KMS-11 (cell line): ENCODE results near the gene KLF16.
A peak's percentile ranks its signal among the peaks of the same experiment; 100 is the strongest.

ENCODE experiments used
- H2AFZ ChIP-seq: fragments of 200-600 bp; sonication (generic); 2 replicates; pipeline ENCODE4 v1.6.1; 2016; ENCODE audit warnings: antibody characterized with exemption, mixed run types, low read depth
- H3K27ac ChIP-seq: fragments of 200-600 bp; sonication (generic); 2 replicates; pipeline ENCODE4 v1.6.1; 2016; ENCODE audit warnings: mild to moderate bottlenecking, mixed run types
- H3K27me3 ChIP-seq: fragments of 200-600 bp; sonication (generic); 2 replicates; pipeline ENCODE4 v1.6.1; 2017; ENCODE audit warnings: mild to moderate bottlenecking, low read depth, mixed run types, moderate library complexity; ENCODE audit not compliant: insufficient read depth
- H3K36me3 ChIP-seq: fragments of 200-600 bp; sonication (generic); 2 replicates; pipeline ENCODE4 v1.6.1; 2017; ENCODE audit warnings: mild to moderate bottlenecking, mixed run types; ENCODE audit not compliant: insufficient read depth
- H3K4me1 ChIP-seq: fragments of 200-600 bp; sonication (generic); 2 replicates; pipeline ENCODE4 v1.6.1; 2016; ENCODE audit warnings: mild to moderate bottlenecking, low read depth, mixed run types; ENCODE audit not compliant: poor library complexity, severe bottlenecking
- H3K4me2 ChIP-seq: fragments of 200-600 bp; sonication (generic); 2 replicates; pipeline ENCODE4 v1.7.0; 2016; ENCODE audit warnings: mild to moderate bottlenecking, mixed run types
- H3K4me3 ChIP-seq: fragments of 200-600 bp; sonication (generic); IDR thresholded peaks from 2 replicates; pipeline ENCODE4 v1.6.1; 2017; ENCODE audit warnings: low read depth, low read length, mixed read lengths; ENCODE audit not compliant: insufficient read depth
- H3K79me2 ChIP-seq: fragments of 200-600 bp; sonication (generic); 2 replicates; pipeline ENCODE4 v1.6.1; 2016; ENCODE audit warnings: low read depth, mixed run types; ENCODE audit not compliant: insufficient read depth
- H3K9ac ChIP-seq: fragments of 200-600 bp; sonication (generic); 2 replicates; pipeline ENCODE4 v1.6.1; 2016; ENCODE audit warnings: mild to moderate bottlenecking, mixed run types
- H4K20me1 ChIP-seq: fragments of 200-600 bp; sonication (generic); 2 replicates; pipeline ENCODE4 v1.6.1; 2016; ENCODE audit warnings: mild to moderate bottlenecking, mixed run types; ENCODE audit not compliant: insufficient read depth
- TF ChIP-seq, protein P1 (sequence below): fragments of 200-600 bp; sonication (generic); conservative IDR thresholded peaks from 2 replicates; pipeline ENCODE4 v1.6.1; 2017; ENCODE audit warnings: low read depth, mild to moderate bottlenecking, antibody characterized with exemption, low read length, moderate library complexity, mixed read lengths

KLF16 gene

DNA sequence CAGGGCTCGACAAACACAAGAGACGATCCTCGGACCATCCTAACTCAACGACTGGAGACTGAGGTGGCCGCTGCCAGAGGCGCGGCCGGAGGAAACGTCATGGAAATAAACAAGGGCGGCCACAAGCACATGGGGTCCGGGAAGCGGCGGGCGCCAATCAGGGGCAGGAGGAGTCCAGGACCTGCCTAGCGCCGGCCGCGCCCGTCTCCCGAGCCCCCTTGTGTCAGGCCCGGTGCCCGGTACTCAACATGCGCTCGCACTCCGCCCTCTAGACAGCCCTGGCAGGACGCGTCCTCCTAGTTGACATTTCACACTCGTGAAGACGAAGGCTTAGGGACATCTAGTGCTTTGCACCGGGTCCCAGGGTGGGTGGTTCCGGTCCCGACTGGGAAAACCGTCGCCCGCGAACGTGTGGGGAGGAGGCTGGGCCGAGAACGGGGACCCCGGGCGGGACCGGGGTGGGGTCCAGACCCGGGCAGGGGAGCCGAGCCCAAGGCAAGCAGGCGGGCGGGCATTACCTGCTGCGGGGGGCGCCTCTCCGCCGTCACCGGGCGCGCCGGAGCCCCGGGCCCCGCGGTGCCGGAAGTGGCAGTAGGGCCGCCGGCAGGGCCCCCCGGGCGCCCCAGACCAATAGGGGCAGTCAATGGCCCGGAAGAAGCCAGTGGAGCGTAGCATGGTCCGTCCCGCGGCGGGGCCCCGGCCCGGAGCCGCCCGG is 15.5 kb downstream of the KLF16 start:
- H3K27me3 ChIP-seq: no peaks in the 10 kb centered on the region
- H3K4me3 ChIP-seq: peak overlapping the region; percentile 25
- peak overlapping the region; percentile 99 for H3K4me2 ChIP-seq
- H3K79me2 ChIP-seq: peaks cover 52% of the 10 kb centered on the region
- peak overlapping the region; percentile 98 for H3K9ac ChIP-seq
- no peaks in the 10 kb centered on the region for H3K36me3 ChIP-seq
- TF ChIP-seq, protein P1, sequence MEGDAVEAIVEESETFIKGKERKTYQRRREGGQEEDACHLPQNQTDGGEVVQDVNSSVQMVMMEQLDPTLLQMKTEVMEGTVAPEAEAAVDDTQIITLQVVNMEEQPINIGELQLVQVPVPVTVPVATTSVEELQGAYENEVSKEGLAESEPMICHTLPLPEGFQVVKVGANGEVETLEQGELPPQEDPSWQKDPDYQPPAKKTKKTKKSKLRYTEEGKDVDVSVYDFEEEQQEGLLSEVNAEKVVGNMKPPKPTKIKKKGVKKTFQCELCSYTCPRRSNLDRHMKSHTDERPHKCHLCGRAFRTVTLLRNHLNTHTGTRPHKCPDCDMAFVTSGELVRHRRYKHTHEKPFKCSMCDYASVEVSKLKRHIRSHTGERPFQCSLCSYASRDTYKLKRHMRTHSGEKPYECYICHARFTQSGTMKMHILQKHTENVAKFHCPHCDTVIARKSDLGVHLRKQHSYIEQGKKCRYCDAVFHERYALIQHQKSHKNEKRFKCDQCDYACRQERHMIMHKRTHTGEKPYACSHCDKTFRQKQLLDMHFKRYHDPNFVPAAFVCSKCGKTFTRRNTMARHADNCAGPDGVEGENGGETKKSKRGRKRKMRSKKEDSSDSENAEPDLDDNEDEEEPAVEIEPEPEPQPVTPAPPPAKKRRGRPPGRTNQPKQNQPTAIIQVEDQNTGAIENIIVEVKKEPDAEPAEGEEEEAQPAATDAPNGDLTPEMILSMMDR: no peak
- H3K27ac ChIP-seq: peak overlapping the region; percentile 97
- no peak overlapping the region for H2AFZ ChIP-seq
- peaks cover 21% of the 10 kb centered on the region for H3K4me1 ChIP-seq
- H4K20me1 ChIP-seq: 0 out of 2 replicates have a peak, but pooled peaks cover 5% of the 10 kb centered on the region

- Histone ChIP-seq H4K20me1 (0 out of 2 replicates have a peak, but pooled peaks cover 5% of the 10 kb centered on the region), H3K9ac (peak overlapping the region; percentile 98), H3K4me1 (peaks cover 18% of the 10 kb centered on the region), H3K4me2 (peak overlapping the region; percentile 99), H3K4me3 (peak overlapping the region; percentile 25), H2AFZ (no peak overlapping the region), H3K27ac (peak overlapping the region; percentile 97), H3K36me3 (no peaks in the 10 kb centered on the region), H3K79me2 (peaks cover 58% of the 10 kb centered on the region), H3K27me3 (no peaks in the 10 kb centered on the region)
- TF ChIP-seq, protein P1: no peak
Observed at GRCh38 chr19:1847348-1847683, 16.1 kb downstream of the KLF16 start.

GRCh38 chr19:1846517-1847204 is 16.7 kb downstream of the KLF16 start:
- no peaks in the 10 kb centered on the region for H3K27me3 ChIP-seq
- peak overlapping the region; percentile 99 for H3K4me2 ChIP-seq
- peaks cover 18% of the 10 kb centered on the region for H3K4me1 ChIP-seq
- H4K20me1 ChIP-seq: 0 out of 2 replicates have a peak, but pooled peaks cover 5% of the 10 kb centered on the region
- no peak overlapping the region for H3K4me3 ChIP-seq
- H3K9ac ChIP-seq: peak overlapping the region; percentile 98; the same call in 1 of the 2 replicates
- TF ChIP-seq, protein P1: no peak
- H2AFZ ChIP-seq: no peak overlapping the region
- peaks cover 64% of the 10 kb centered on the region for H3K79me2 ChIP-seq
- no peak overlapping the region for H3K27ac ChIP-seq
- no peaks in the 10 kb centered on the region for H3K36me3 ChIP-seq

GRCh38 chr19:1845642-1846041 is 17.7 kb downstream of the KLF16 start:
- Histone ChIP-seq H4K20me1 (0 out of 2 replicates have a peak, but pooled peaks cover 5% of the 10 kb centered on the region), H2AFZ (no peak overlapping the region), H3K4me2 (no peak overlapping the region), H3K36me3 (no peaks in the 10 kb centered on the region), H3K79me2 (peaks cover 71% of the 10 kb centered on the region), H3K4me1 (peaks cover 18% of the 10 kb centered on the region), H3K4me3 (no peak overlapping the region), H3K27ac (no peak overlapping the region), H3K27me3 (no peaks in the 10 kb centered on the region), H3K9ac (no peak overlapping the region)
- TF ChIP-seq, protein P1: no peak
